IPS-18c (cell line): ENCODE data around the gene SGTB.

Experiments
- H3K4me3 ChIP-seq: 2 replicates; pipeline ENCODE4 v1.7.0; 2013; ENCODE audit warnings: low read depth, mild to moderate bottlenecking, low read length, moderate library complexity; ENCODE audit not compliant: insufficient read depth
- H3K9me3 ChIP-seq: one replicate; pipeline ENCODE4 v1.6.1; 2013; ENCODE audit warnings: mild to moderate bottlenecking, low read length, moderate library complexity; ENCODE audit not compliant: control insufficient read depth, insufficient read depth

Gene SGTB

GRCh38 chr5:65721720-65722574, at the start of gene SGTB, which contains the start of gene NLN:
Gene SGTB, minus strand, starts transcription at chr5:65722109. Its CDS starts 1,302 bp downstream, at chr5:65720807.
Gene NLN, plus strand, starts transcription at chr5:65722205. Its CDS starts 169 bp downstream, at chr5:65722374.
- H3K4me3 ChIP-seq = peak within 1 kb of the TSS; percentile 93
- no peaks in the 10 kb centered on the region for H3K9me3 ChIP-seq

GRCh38 chr5:65771266-65771665, 49.4 kb upstream of the SGTB start:
- Histone ChIP-seq H3K4me3 (no peak overlapping the region), H3K9me3 (no peaks in the 10 kb centered on the region)

- H3K4me3 ChIP-seq = no peak overlapping the region
- H3K9me3 ChIP-seq = no peaks in the 10 kb centered on the region
These were observed 47.6 kb upstream of the SGTB start for GRCh38 chr5:65769539-65769938.

GRCh38 chr5:65768723-65769346, 46.9 kb upstream of the SGTB start:
- Histone ChIP-seq H3K9me3 (no peaks in the 10 kb centered on the region), H3K4me3 (no peak overlapping the region)

GRCh38 chr5:65767565-65767964, 45.7 kb upstream of the SGTB start:
- no peak overlapping the region for H3K4me3 ChIP-seq

GRCh38 chr5:65766781-65767180, 44.9 kb upstream of the SGTB start:
- no peaks in the 10 kb centered on the region for H3K9me3 ChIP-seq
- no peak overlapping the region for H3K4me3 ChIP-seq

More at GRCh38 chr5:65767565-65767964, 45.7 kb upstream of the SGTB start:
- no peaks in the 10 kb centered on the region for H3K9me3 ChIP-seq

- Histone ChIP-seq H3K9me3 (no peaks in the 10 kb centered on the region), H3K4me3 (no peak overlapping the region)
These were observed 44.3 kb upstream of the SGTB start for GRCh38 chr5:65766175-65766574.

GRCh38 chr5:65765582-65765981, 43.7 kb upstream of the SGTB start:
- Histone ChIP-seq H3K4me3 (no peak overlapping the region), H3K9me3 (no peaks in the 10 kb centered on the region)

- Histone ChIP-seq H3K4me3 (no peak overlapping the region), H3K9me3 (no peaks in the 10 kb centered on the region)
These were observed 40.3 kb upstream of the SGTB start for GRCh38 chr5:65762234-65762633.

GRCh38 chr5:65760504-65761275, 38.8 kb upstream of the SGTB start:
- Histone ChIP-seq H3K9me3 (no peaks in the 10 kb centered on the region), H3K4me3 (no peak overlapping the region)

GRCh38 chr5:65758546-65759144, 36.7 kb upstream of the SGTB start:
- Histone ChIP-seq H3K9me3 (no peaks in the 10 kb centered on the region), H3K4me3 (no peak overlapping the region)

- no peak overlapping the region for H3K4me3 ChIP-seq
- no peaks in the 10 kb centered on the region for H3K9me3 ChIP-seq
These were observed 31.3 kb upstream of the SGTB start for GRCh38 chr5:65753189-65753588.

GRCh38 chr5:65750938-65751337, 29.0 kb upstream of the SGTB start:
- no peaks in the 10 kb centered on the region for H3K9me3 ChIP-seq
- H3K4me3 ChIP-seq = no peak overlapping the region

GRCh38 chr5:65749956-65750355, 28.0 kb upstream of the SGTB start:
- no peaks in the 10 kb centered on the region for H3K9me3 ChIP-seq
- no peak overlapping the region for H3K4me3 ChIP-seq

- Histone ChIP-seq H3K4me3 (no peak overlapping the region), H3K9me3 (no peaks in the 10 kb centered on the region)
These were observed 27.4 kb upstream of the SGTB start for GRCh38 chr5:65749221-65749844.

GRCh38 chr5:65742565-65743231, 20.8 kb upstream of the SGTB start:
- H3K4me3 ChIP-seq = no peak overlapping the region
- H3K9me3 ChIP-seq = no peaks in the 10 kb centered on the region
